ENCODE measurements around the gene OGFR.
"Not testable (repeated sequence)": the region's sequence is repeated elsewhere in the genome, so short reads cannot be mapped to it uniquely, and the experiment has no call there.

Gene OGFR

DNA sequence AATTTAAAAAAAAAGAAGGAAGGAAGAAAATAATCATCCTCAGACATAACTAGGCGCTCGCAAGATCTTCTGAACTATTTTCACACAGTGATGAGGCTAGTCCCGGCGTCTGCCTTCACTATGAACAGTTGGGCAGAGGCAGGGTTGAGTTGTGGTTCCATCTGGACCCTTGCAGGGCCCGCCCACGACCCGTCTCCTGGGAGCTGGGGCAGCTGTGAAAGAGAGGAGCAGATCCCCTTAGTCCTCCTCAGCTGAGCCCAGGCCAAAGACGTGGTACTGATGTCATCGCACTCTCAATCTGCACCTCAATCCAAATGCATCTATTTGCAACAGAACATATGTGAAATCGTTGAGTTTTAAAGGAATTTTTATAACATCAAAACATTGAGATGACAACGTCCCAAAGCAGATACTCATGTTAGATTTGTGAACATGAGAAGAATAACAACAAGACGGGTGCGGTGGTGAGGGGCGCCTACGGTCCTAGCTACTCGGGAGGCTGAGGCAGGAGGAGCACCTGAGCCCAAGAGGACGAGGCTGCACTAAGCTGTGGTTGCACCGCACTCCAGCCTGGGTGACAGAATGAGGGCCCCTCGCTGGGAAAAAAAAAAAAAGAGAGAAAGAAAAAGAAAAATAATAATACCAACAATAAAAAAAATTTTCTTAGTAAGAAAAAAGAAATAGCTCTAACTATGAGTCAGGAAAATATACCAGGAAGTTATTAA is 41.7 kb downstream of the OGFR start:
- Histone ChIP-seq H3K36me3 (ENCODE audit: low read length) (0 out of 2 replicates have a peak, but pooled peaks cover 3% of the 10 kb centered on the region), H3K9ac (ENCODE audit: low read length) (no peak overlapping the region), H3K79me2 (ENCODE audit: insufficient read depth, low read length) (no peaks in the 10 kb centered on the region)

DNA sequence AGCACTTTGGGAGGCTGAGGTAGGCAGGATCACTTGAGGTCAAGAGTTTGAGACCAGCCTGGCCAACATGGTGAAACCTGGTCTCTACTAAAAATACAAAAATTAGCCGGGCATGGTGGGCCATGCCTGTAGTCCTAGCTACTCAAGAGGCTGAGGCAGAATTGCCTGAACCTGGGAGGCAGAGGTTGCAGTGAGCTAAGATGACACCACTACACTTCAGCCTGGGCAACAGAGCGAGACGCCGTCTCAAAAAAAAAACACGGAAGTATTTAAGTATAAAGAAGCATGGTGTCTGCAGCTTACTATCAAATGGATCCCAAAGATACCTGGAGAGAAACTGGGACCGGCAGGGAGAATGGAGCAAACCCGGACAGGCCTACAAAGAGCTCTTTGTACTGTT is 44.3 kb downstream of the OGFR start:
- not testable (repeated sequence) for H3K9me3 ChIP-seq (ENCODE audit: insufficient read depth, low read length); H3K4me3 ChIP-seq (ENCODE audit: insufficient read depth, low read length, poor library complexity, severe bottlenecking); H3K79me2 ChIP-seq (ENCODE audit: insufficient read depth, low read length); H2AFZ ChIP-seq (ENCODE audit: low read depth, low read length, severe bottlenecking); H4K20me1 ChIP-seq (ENCODE audit: low read depth, low read length); H3K27me3 ChIP-seq (ENCODE audit: low read length); H3K4me2 ChIP-seq (ENCODE audit: low read depth, low read length, poor library complexity, severe bottlenecking); H3K36me3 ChIP-seq (ENCODE audit: low read length); H3K9me2 ChIP-seq (replicated peaks; ENCODE audit: insufficient read depth, low read length); H3K9ac ChIP-seq (ENCODE audit: low read length); H3F3A ChIP-seq (ENCODE audit: insufficient read depth)
- H3K27ac ChIP-seq (ENCODE audit: low read depth, low read length) = peak overlapping the region; percentile 56

More for the DNA sequence above, 41.7 kb downstream of the OGFR start:
- Histone ChIP-seq H3K27ac (ENCODE audit: low read depth, low read length) (no peak overlapping the region), H3K4me3 (ENCODE audit: insufficient read depth, low read length, poor library complexity, severe bottlenecking) (no peak overlapping the region), H3F3A (ENCODE audit: insufficient read depth) (no peaks in the 10 kb centered on the region), H3K27me3 (ENCODE audit: low read length) (no peaks in the 10 kb centered on the region), H2AFZ (ENCODE audit: low read depth, low read length, severe bottlenecking) (no peak overlapping the region), H3K9me2 (replicated peaks; ENCODE audit: insufficient read depth, low read length) (no peaks in the 10 kb centered on the region), H3K9me3 (ENCODE audit: insufficient read depth, low read length) (no peaks in the 10 kb centered on the region), H3K4me2 (ENCODE audit: low read depth, low read length, poor library complexity, severe bottlenecking) (no peak overlapping the region), H4K20me1 (ENCODE audit: low read depth, low read length) (no peaks in the 10 kb centered on the region)
- TF ChIP-seq, protein P1, sequence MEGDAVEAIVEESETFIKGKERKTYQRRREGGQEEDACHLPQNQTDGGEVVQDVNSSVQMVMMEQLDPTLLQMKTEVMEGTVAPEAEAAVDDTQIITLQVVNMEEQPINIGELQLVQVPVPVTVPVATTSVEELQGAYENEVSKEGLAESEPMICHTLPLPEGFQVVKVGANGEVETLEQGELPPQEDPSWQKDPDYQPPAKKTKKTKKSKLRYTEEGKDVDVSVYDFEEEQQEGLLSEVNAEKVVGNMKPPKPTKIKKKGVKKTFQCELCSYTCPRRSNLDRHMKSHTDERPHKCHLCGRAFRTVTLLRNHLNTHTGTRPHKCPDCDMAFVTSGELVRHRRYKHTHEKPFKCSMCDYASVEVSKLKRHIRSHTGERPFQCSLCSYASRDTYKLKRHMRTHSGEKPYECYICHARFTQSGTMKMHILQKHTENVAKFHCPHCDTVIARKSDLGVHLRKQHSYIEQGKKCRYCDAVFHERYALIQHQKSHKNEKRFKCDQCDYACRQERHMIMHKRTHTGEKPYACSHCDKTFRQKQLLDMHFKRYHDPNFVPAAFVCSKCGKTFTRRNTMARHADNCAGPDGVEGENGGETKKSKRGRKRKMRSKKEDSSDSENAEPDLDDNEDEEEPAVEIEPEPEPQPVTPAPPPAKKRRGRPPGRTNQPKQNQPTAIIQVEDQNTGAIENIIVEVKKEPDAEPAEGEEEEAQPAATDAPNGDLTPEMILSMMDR (IDR thresholded peaks at IDR 0.05; ENCODE audit: insufficient read depth, low read length, poor library complexity, severe bottlenecking) = no peak
- TF ChIP-seq EZH2phosphoT487 (conservative IDR thresholded peaks at IDR 0.05; ENCODE audit: low read length) = no peak

DNA sequence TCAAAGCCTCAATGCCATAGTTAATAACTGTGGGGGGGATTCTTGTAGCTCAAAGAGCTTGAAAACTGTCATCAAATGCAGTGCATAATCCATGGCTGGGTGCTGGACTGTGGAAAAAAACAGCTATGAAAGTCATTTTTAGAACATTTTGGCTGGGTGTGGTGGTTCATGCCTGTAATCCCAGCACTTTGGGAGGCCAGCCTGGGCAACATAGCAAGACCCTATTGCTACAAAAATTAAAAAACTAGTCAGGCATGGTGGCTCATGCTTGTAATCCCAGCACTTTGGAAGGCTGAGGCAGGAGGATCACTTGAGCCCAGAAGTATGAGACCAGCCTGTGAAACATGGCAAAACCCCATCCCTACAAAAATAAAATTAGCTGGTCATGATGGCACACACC is 44.8 kb downstream of the OGFR start:
- no peaks in the 10 kb centered on the region for H3K79me2 ChIP-seq (ENCODE audit: insufficient read depth, low read length)
- no peaks in the 10 kb centered on the region for H3K9me2 ChIP-seq (replicated peaks; ENCODE audit: insufficient read depth, low read length)
- H4K20me1 ChIP-seq (ENCODE audit: low read depth, low read length) = no peaks in the 10 kb centered on the region
- H3K27ac ChIP-seq (ENCODE audit: low read depth, low read length) = peak overlapping the region; percentile 56
- H3K4me3 ChIP-seq (ENCODE audit: insufficient read depth, low read length, poor library complexity, severe bottlenecking) = no peak overlapping the region
- no peak overlapping the region for H2AFZ ChIP-seq (ENCODE audit: low read depth, low read length, severe bottlenecking)
- H3K9me3 ChIP-seq (ENCODE audit: insufficient read depth, low read length) = no peaks in the 10 kb centered on the region
- H3K27me3 ChIP-seq (ENCODE audit: low read length) = no peaks in the 10 kb centered on the region
- 0 out of 2 replicates have a peak, but pooled peaks cover 3% of the 10 kb centered on the region for H3K36me3 ChIP-seq (ENCODE audit: low read length)
- TF ChIP-seq, protein P1 (IDR thresholded peaks at IDR 0.05; ENCODE audit: insufficient read depth, low read length, poor library complexity, severe bottlenecking) = no peak
- no peak for TF ChIP-seq EZH2phosphoT487 (conservative IDR thresholded peaks at IDR 0.05; ENCODE audit: low read length)
- no peak overlapping the region for H3K9ac ChIP-seq (ENCODE audit: low read length)
- H3F3A ChIP-seq (ENCODE audit: insufficient read depth) = no peaks in the 10 kb centered on the region
- no peak overlapping the region for H3K4me2 ChIP-seq (ENCODE audit: low read depth, low read length, poor library complexity, severe bottlenecking)

DNA sequence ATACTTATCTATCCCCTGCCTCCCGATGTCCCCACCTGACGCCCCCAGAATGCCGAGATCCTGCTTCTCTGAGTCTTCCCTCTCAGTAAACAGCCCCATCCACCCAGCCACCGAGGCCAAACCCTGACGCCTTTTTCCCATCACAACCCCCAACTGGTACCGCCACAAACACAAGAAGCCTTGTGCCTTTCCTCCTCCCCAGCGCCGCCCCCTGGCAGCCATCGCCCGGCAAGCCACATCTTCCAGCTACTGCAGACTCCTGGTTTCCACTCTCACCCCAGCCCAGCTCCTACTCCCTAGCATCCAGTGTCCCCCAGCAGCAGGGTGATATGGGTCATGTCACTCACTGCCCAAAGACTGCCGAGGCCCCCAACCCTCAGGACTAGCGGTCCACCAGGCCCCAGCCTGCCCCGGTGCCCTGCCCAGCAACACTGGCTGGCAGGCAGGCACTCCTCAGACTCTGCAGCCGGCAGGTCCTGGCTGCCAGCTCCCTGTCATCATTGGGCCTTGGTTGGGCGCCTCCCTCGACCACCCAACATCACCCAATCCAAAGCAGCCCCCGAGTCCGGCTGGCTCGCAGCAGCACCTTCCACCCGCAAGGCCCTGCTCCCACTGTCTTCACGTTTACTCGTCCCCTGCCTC is 45.8 kb downstream of the OGFR start:
- no peak for TF ChIP-seq EZH2phosphoT487 (conservative IDR thresholded peaks at IDR 0.05; ENCODE audit: low read length)
- TF ChIP-seq, protein P1 (IDR thresholded peaks at IDR 0.05; ENCODE audit: insufficient read depth, low read length, poor library complexity, severe bottlenecking) = no peak
- H3F3A ChIP-seq (ENCODE audit: insufficient read depth) = no peaks in the 10 kb centered on the region
- no peak overlapping the region for H2AFZ ChIP-seq (ENCODE audit: low read depth, low read length, severe bottlenecking)
- no peaks in the 10 kb centered on the region for H3K79me2 ChIP-seq (ENCODE audit: insufficient read depth, low read length)
- H3K36me3 ChIP-seq (ENCODE audit: low read length) = 0 out of 2 replicates have a peak, but pooled peaks cover 3% of the 10 kb centered on the region
- no peaks in the 10 kb centered on the region for H3K9me2 ChIP-seq (replicated peaks; ENCODE audit: insufficient read depth, low read length)
- no peaks in the 10 kb centered on the region for H3K27me3 ChIP-seq (ENCODE audit: low read length)
- no peaks in the 10 kb centered on the region for H4K20me1 ChIP-seq (ENCODE audit: low read depth, low read length)
- H3K27ac ChIP-seq (ENCODE audit: low read depth, low read length) = no peak overlapping the region
- no peak overlapping the region for H3K4me2 ChIP-seq (ENCODE audit: low read depth, low read length, poor library complexity, severe bottlenecking)
- no peaks in the 10 kb centered on the region for H3K9me3 ChIP-seq (ENCODE audit: insufficient read depth, low read length)
- H3K4me3 ChIP-seq (ENCODE audit: insufficient read depth, low read length, poor library complexity, severe bottlenecking) = no peak overlapping the region
- H3K9ac ChIP-seq (ENCODE audit: low read length) = no peak overlapping the region

Measured in SU-DHL-6 (cell line).